ENCODE results near the gene OR51E2.

OR51E2 gene

DNA sequence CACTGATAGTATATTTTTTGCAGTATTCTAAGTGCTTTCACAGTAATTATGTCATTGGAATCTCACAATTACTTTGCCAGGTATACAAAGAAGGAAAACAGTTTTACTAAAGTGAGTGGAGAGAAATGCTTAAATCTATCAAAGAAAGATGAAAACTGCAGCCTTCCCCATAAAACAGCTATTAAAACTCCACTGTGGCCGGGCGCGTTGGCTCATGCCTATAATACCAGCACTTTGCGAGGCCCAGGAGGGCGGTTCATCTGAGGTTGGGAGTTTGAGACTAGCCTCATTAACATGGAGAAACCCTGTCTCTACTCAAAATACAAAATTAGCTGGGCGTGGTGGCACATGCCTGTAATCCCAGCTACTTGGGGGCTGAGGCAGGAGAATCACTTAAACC lies 34.8 kb downstream of the OR51E2 start:
- no peak for DNase-seq

DNA sequence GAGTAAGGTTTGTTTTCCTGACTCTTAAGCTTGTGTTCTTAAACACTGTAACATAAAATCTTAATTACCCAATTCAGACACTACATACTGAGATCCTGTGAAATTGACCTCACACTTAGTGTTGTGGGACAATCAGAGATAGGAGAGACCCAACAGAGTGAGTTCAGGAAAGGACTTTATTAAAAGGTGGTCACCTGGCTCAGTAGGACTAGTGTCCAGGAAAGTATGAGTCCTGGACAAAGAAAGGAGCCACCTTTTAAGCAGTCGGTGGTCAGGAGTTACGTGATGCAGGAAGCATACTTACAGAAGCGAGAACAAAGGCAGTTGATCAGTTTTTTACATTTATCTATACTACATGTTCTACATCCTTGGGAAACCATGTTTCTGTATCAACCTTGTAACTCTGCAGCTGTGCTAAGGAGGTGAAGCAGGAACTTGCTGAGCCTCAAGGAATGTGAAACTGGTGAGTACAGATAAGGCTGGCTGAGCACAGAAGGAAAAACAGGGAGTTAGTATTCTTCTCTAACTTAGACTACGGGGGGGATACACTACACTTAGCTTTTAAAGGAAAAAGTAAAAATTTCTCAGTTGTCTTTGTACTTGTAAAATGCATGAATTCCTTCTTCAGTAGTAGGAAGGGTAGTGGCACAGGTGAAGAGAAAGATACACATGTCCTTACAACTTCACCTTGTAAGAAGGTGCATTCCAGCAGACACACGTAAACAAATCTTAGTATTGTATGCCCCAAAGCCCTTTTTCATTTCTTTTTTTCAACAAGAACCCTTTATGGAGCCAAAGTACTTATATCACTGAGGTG lies 38.8 kb downstream of the OR51E2 start:
- DNase-seq: no peak

DNA sequence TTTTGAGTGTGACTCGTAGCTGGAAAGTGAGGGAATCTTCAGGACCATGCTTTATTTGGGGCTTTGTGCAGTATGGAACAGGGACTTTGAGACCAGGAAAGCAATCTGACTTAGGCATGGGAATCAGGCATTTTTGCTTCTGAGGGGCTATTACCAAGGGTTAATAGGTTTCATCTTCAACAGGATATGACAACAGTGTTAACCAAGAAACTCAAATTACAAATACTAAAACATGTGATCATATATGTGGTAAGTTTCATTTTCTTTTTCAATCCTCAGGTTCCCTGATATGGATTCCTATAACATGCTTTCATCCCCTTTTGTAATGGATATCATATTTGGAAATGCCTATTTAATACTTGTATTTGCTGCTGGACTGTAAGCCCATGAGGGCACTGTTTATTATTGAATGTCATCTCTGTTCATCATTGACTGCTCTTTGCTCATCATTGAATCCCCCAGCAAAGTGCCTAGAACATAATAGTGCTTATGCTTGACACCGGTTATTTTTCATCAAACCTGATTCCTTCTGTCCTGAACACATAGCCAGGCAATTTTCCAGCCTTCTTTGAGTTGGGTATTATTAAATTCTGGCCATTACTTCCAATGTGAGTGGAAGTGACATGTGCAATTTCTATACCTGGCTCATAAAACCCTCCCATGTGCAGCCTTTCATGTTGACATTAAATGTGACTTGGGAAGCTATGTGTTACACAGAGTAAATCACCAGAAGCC lies 42.9 kb downstream of the OR51E2 start:
- no peak for DNase-seq

DNA sequence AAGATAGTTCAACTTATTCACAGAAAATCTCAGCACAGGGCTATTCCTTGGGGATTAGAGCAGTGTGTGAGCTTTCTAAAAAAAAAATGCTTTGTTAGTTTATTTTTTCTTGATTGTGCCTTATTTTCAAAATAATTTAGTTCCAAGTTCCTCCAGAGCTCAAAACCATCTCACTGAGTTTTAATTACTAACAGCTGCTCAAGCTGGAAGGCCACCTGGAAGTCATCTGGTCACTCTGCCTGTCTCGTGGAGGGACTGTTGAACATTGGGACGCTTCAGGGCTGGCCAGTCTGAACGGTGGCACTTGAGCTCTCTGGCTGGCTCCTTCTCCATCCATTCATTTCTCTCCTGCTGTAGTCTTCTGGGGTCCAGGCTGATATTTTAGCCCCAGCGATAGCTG lies 49.9 kb downstream of the OR51E2 start:
- DNase-seq: no peak

DNA sequence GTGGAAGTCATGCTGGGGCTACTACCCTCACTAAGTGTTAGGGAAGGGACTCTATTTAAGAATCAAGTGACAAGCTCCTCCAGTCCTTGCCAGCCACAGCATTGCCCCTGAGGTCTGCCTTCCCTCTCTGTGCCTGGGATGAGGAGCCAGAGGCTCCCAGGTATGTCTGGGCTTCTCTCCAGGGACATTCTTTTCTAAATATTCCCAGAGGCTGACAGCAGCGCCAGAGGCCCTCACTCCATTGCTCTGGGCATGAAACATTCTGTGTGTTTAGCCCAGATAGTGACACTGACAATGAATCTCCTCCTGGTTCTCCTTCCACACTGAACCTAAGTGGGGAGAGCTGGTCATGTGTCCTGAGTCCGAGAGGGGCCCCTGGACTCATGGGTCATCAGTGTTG lies 51.7 kb downstream of the OR51E2 start:
- DNase-seq: no peak

DNA sequence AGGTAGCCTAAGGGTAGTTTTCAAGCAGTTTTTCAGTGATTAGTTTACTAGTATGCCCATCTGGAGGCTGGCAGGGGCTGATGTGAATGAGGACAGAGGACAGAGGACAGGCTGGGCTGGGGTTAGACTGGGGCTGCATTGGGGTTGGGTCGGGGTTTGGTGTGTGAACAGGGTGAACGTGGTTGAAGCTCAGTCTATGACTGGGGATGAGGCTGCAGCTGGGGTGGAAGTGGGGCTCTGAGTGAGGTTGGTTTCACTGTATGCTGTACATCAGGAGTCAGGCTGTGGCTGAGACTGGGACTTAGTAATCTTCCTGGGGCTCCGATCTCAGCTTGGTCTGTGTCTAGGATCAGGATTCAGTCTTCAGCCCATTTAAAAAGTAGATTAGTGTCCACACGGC lies 53.4 kb downstream of the OR51E2 start:
- DNase-seq: no peak

GRCh38 chr11:4643682-4644081 lies 54.0 kb downstream of the OR51E2 start, which contains the start of gene OR51E1:
Gene OR51E1, plus strand, starts transcription at chr11:4643982. Its CDS starts 8,545 bp downstream, at chr11:4652527.
- no peak for DNase-seq

DNA sequence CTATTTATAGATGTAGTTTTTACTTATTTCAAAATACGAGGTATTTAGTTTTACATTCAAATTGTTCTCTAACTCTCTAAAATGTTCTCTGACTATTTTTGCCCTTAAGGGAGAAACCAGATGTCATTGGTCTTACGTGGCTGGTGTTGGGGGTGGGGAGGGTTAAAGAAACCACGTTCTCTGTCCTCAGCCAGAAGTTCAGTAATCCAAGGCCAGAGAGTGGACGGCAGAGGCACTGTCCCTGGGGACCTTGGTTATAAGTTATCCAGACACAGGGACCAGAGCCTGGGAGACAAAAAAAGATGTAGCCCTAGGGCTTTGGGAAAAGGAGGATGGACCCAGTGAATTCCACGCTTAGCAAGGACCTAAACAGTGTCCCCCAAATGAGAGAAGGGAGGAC lies 54.6 kb downstream of the OR51E2 start:
- no peak for DNase-seq

- no peak for DNase-seq
Observed at GRCh38 chr11:4642043-4642442, 55.6 kb downstream of the OR51E2 start.

DNA sequence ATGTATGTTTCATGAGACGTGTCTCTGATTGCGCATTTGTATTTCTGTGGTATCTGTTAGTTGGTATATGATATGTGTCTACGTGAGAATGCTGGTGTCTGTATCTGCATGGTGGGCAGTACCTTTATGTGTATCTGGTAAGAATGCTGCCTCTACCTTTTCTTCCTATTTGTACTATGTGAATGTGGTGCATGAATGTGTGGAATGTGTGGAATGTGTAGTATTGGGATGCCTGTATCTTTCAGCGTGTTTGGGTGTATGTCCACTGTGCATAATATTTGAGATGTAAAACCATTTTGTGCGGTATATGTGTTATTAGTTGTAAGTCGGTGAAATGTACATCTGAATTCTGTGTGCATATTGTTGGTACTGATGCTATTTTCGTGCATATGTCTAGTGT lies 56.2 kb downstream of the OR51E2 start:
- DNase-seq: no peak

DNA sequence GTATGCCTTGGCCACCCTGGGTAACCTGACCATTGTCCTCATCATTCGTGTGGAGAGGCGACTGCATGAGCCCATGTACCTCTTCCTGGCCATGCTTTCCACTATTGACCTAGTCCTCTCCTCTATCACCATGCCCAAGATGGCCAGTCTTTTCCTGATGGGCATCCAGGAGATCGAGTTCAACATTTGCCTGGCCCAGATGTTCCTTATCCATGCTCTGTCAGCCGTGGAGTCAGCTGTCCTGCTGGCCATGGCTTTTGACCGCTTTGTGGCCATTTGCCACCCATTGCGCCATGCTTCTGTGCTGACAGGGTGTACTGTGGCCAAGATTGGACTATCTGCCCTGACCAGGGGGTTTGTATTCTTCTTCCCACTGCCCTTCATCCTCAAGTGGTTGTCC lies 57.7 kb downstream of the OR51E2 start:
- DNase-seq: no peak

- DNase-seq: no peak
Observed at GRCh38 chr11:4637662-4638047, 60.0 kb downstream of the OR51E2 start.

GRCh38 chr11:4636962-4637661 lies 60.5 kb downstream of the OR51E2 start, which contains the start of gene OR51D1:
Gene OR51D1, plus strand, starts transcription at chr11:4637477. Its CDS starts 2,314 bp downstream, at chr11:4639791.
- peak; percentile 60 for DNase-seq

DNA sequence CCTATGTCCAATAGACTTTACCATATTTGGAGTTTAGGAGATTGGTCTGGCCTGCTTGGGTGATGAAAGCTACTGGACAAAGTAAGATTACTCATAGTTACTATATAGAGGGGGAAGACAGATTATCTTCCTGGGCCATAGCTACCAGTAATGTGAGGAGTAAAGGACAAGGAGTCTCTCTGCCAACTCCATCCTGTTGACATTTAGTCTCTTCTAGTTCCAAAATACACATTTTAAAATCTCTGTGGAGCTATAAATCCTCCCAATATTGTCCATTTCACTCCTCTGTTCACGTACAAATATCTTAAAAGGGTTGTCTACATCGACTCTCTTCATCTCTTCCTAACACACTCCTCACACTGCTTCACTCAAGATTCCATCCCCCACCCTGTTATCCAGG lies 61.5 kb downstream of the OR51E2 start:
- no peak for DNase-seq
